GM23248 (cell line): ENCODE data around the gene TSC22D1. TPM values are rescaled to one million over a fixed set of nuclear protein-coding genes. Genes with fewer than 3 reads are reported as not detected.

Source experiments
- DNase-seq: peaks from one replicate; pipeline ENCODE4 v3.0.0-alpha.2; 2015
- H2AFZ ChIP-seq: fragments of 200-600 bp; sonication (generic); 2 replicates; pipeline ENCODE4 v1.6.1; 2016; ENCODE audit warnings: antibody characterized with exemption
- H3F3A ChIP-seq: fragments of 200-600 bp; sonication (generic); 2 replicates; pipeline ENCODE4 v1.6.1; 2016; ENCODE audit warnings: mild to moderate bottlenecking, antibody characterized with exemption, mixed run types; ENCODE audit not compliant: insufficient read depth
- H3K27ac ChIP-seq: fragments of 200-600 bp; sonication (generic); 2 replicates; pipeline ENCODE4 v1.5.1; 2016; ENCODE audit warnings: mild to moderate bottlenecking
- H3K27me3 ChIP-seq: fragments of 200-600 bp; sonication (generic); replicated peaks from 2 replicates; pipeline ENCODE4 v1.6.1; 2016; ENCODE audit warnings: mild to moderate bottlenecking; ENCODE audit not compliant: insufficient read depth
- H3K36me3 ChIP-seq: fragments of 200-600 bp; sonication (generic); 2 replicates; pipeline ENCODE4 v1.6.1; 2016; ENCODE audit warnings: low read depth, mild to moderate bottlenecking
- H3K4me1 ChIP-seq: fragments of 200-600 bp; sonication (generic); 2 replicates; pipeline ENCODE4 v1.6.1; 2016; ENCODE audit warnings: mild to moderate bottlenecking; ENCODE audit not compliant: insufficient read depth
- H3K4me2 ChIP-seq: fragments of 200-600 bp; sonication (generic); one replicate; pipeline ENCODE4 v1.6.1; 2016; ENCODE audit warnings: mild to moderate bottlenecking; ENCODE audit not compliant: unreplicated experiment
- H3K4me3 ChIP-seq: fragments of 200-600 bp; sonication (generic); 2 replicates; pipeline ENCODE4 v1.5.1; 2016; ENCODE audit warnings: mild to moderate bottlenecking
- H3K79me2 ChIP-seq: fragments of 200-600 bp; sonication (generic); 2 replicates; pipeline ENCODE4 v1.6.1; 2016; ENCODE audit warnings: mild to moderate bottlenecking; ENCODE audit not compliant: insufficient read depth
- H3K9ac ChIP-seq: fragments of 200-600 bp; sonication (generic); 2 replicates; pipeline ENCODE4 v1.6.1; 2016; ENCODE audit warnings: mild to moderate bottlenecking
- H3K9me2 ChIP-seq: fragments of 200-600 bp; sonication (generic); 2 replicates; pipeline ENCODE4 v1.6.1; 2016; ENCODE audit warnings: mixed run types, mild to moderate bottlenecking, moderate library complexity; ENCODE audit not compliant: insufficient read depth
- H3K9me3 ChIP-seq: fragments of 200-600 bp; sonication (generic); one replicate; pipeline ENCODE4 v1.6.1; 2017; ENCODE audit warnings: low read depth
- H4K20me1 ChIP-seq: fragments of 200-600 bp; sonication (generic); 2 replicates; pipeline ENCODE4 v1.6.0; 2016; ENCODE audit not compliant: insufficient read depth
- EZH2 ChIP-seq: fragments of 200-600 bp; sonication (generic); IDR thresholded peaks from 2 replicates; pipeline ENCODE4 v1.6.1; 2018; ENCODE audit warnings: antibody characterized with exemption, mild to moderate bottlenecking; ENCODE audit not compliant: insufficient read depth, poor library complexity, severe bottlenecking
- EZH2phosphoT487 ChIP-seq: fragments of 200-600 bp; sonication (generic); IDR thresholded peaks from 2 replicates; pipeline ENCODE4 v1.6.1; 2018; ENCODE audit warnings: antibody characterized with exemption, moderate library complexity, mild to moderate bottlenecking, low read depth; ENCODE audit not compliant: insufficient read depth
- WGBS, 2 experiments: methylation state at CpG; one replicate each; pipeline ENCODE4 v1.1.6; 2015 to 2017; ENCODE audit warnings: low lambda C conversion rate in 2 of 2, low coverage in 1 of 2; ENCODE audit errors: missing lambda C conversion rate in 2 of 2; 5-methylcytosine and 5-hydroxymethylcytosine counted together
- in situ Hi-C: fragments of 300-500 bp; cut with MboI; formaldehyde crosslinking; loops from 2 replicates; pipeline ENCODE4 v1.15.0; 2020
- polyA plus RNA-seq: library from polyadenylated mRNA; unstranded; fragments of >200 nt; fragmentation: Nextera tagmentation; extraction: Ambion mirVana; gene quantifications from 2 replicates; pipeline ENCODE4 v1.2.1, GENCODE V29; 2016
- total RNA-seq: library from RNA; depleted of rRNA; stranded (reverse); fragments of >200 nt; shearing (Covaris generic); gene quantifications from 2 replicates; pipeline ENCODE4 v1.2.3, GENCODE V29; 2014

TSC22D1 gene
- total and polyA plus RNA-seq, 2 experiments from 2014 or later = 31.3 to 60.6 TPM

DNA sequence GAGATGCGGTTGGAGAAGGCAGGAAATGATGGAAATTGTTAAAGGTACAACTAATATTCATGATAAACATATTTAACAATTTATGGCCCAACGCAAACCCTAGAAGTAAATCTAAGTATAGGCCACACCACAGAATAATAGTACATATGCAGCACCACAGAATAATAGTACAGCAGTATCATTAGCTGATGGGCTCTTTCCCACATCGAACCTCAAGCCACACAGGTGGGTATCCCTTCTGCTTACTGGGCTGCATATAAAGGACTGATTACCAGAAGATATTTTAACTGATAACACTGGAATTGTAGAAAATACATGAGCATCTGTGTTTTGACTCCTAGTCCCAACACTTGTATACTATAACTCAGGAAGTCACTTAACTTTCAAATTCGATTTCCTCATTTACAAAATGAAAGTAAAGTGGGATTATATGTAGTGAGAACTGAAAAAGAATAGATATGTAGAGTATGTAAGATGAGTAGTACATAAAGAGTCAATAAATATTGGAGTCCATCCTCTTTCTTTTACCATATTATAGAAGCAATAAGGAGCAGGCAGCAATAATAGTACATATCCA lies 91.5 kb downstream of the TSC22D1 start:
- Histone ChIP-seq H3K9me2 (no peaks in the 10 kb centered on the region), H3K27ac (no peak overlapping the region), H2AFZ (no peak overlapping the region), H3K9ac (peak overlapping the region; percentile 3; the same call in 1 of the 2 replicates), H3K9me3 (no peaks in the 10 kb centered on the region), H3K36me3 (peaks cover 6% of the 10 kb centered on the region; the same call in 1 of the 2 replicates), H3K4me3 (no peak overlapping the region), H3K27me3 (no peaks in the 10 kb centered on the region), H3K79me2 (peaks cover 83% of the 10 kb centered on the region), H4K20me1 (no peaks in the 10 kb centered on the region), H3F3A (peaks cover 5% of the 10 kb centered on the region; the same call in 1 of the 2 replicates), H3K4me1 (peaks cover 17% of the 10 kb centered on the region), H3K4me2 (no peak overlapping the region)
- in situ Hi-C loops = no loop called here
- DNase-seq = no peak
- TF ChIP-seq EZH2phosphoT487 (no peak), EZH2 (no peak)
- WGBS, 2 experiments = 69 to 84% methylated on average over 4 of the region's 4 CpGs

DNA sequence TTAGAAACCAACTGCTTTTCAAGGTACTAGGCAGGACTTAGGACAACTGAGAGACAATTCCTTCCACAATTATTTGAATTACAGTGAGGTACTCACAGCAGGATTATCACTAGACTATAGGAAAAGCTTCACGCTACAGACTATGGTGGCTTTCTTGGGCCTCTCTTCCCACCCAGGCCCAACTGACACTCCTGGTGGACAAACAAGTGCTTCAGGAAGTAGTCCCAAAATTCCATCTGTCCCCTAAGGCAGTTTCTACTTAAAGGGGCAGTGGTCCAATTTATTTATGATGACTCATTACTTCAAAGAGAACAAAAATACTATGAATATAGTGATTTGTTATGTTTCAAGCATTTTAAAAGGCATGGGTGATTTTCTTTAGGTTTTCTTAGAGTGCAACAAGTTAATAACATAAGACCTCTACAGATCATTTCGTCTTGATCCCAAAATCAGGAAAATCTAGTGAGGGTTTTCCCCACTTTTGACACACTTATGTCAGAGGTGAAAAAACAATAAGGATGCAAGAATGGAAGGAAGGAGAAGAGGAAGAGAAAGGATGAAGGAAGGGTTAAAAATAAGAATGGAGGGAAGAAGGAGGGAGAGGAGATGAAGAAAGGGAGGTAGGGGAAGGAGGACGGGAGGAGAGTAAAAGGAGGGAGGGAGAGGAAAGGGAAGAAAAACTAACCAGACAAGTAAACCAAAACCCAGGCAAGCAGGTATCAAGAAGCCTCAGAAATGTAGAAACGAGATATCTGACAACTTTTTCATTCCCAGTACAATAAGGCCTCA lies 101.8 kb downstream of the TSC22D1 start:
- in situ Hi-C loops = no loop called here
- DNase-seq = peak; percentile 21
- WGBS, 2 experiments = 94 to 98% methylated on average over 4 of the region's 4 CpGs

DNA sequence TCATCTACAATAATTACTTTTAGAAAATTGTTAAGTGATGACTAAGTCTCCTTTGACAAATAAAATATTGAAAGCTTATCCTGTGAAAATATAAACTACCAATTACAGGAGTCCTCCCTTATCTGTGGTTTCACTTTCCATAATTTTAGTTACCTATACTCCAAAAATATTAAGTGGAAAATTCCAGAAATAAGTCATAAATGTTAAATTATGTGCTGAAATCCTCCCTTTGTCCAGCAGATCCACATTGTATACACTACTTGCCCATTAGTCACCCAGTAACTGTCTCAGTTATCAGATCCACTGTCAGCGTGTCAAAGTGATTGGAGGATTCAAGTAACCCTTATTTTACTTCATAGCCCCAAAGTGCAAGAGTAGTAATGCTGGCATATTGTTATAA lies 104.4 kb downstream of the TSC22D1 start:
- Histone ChIP-seq H3K27me3 (no peaks in the 10 kb centered on the region), H3K36me3 (no peaks in the 10 kb centered on the region), H3K79me2 (peaks cover 62% of the 10 kb centered on the region), H3K4me1 (peaks cover 30% of the 10 kb centered on the region), H2AFZ (no peak overlapping the region), H4K20me1 (peaks cover 4% of the 10 kb centered on the region; the same call in 1 of the 2 replicates), H3K27ac (no peak overlapping the region), H3K9me3 (no peaks in the 10 kb centered on the region), H3F3A (peaks cover 25% of the 10 kb centered on the region), H3K9me2 (no peaks in the 10 kb centered on the region), H3K4me3 (peak overlapping the region; percentile 19; the same call in 1 of the 2 replicates), H3K4me2 (peak overlapping the region; percentile 58), H3K9ac (no peak overlapping the region)
- in situ Hi-C loops = no loop called here
- peak; percentile 59 for DNase-seq
- TF ChIP-seq EZH2phosphoT487 (no peak), EZH2 (no peak)
- 15 to 30% methylated on average over 1 of the region's 1 CpG for WGBS, 2 experiments

More for the DNA sequence above, 101.8 kb downstream of the TSC22D1 start:
- Histone ChIP-seq H2AFZ (no peak overlapping the region), H3K27me3 (no peaks in the 10 kb centered on the region), H3K4me1 (peaks cover 30% of the 10 kb centered on the region), H4K20me1 (peaks cover 4% of the 10 kb centered on the region; the same call in 1 of the 2 replicates), H3K9me3 (no peaks in the 10 kb centered on the region), H3K9ac (no peak overlapping the region), H3K4me3 (no peak overlapping the region), H3K9me2 (no peaks in the 10 kb centered on the region), H3K27ac (no peak overlapping the region), H3K79me2 (peaks cover 57% of the 10 kb centered on the region), H3K4me2 (no peak overlapping the region), H3F3A (peaks cover 25% of the 10 kb centered on the region), H3K36me3 (no peaks in the 10 kb centered on the region)
- no peak for TF ChIP-seq EZH2
- no peak for TF ChIP-seq EZH2phosphoT487

DNA sequence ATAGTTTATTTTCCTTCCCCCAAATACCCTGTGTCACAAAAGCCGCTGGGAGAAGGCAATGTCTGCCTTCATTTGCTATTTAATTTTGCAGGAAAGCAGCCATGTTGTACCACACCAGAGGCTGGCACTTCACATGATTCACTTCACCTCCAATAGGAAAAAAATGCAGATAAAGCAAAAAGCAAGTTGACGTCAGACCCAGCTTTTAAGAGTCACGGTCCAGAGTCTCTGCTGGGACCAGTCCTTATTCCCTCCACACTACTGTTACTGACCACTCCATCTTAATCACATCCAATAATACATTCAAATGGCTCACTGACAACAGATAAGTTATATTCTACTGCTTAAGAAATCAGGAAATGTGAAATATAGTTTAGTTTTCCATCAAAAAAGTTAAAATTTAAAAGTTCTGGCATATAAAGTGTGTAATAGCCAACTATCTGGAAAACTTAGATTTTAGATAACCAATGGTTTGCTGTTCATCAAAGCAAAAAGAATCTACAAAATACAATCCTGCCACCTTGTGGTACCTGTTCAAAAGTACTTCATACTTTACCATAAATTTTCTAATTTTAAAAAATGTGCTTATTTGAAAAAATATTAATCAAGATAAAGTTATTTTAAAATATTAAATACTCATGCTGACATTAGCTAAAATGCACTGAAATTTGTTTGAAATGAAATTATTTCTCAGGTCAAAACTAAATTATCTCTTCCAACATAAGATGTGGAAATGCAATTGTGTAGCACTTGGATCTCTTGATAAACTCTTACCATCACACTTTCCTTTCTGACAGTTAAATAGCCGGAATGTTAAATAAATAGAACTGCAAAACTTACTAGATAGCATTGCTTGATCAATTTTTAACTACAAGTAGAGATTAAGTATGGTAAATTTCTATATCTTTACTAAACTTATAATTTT lies 105.2 kb downstream of the TSC22D1 start:
- 50 to 63% methylated on average over 4 of the region's 4 CpGs for WGBS, 2 experiments
- peak overlapping the region; percentile 58 for H3K4me2 ChIP-seq

More for the DNA sequence above, 105.2 kb downstream of the TSC22D1 start:
- in situ Hi-C loops = no loop called here
- Histone ChIP-seq H3K27ac (no peak overlapping the region), H3F3A (peaks cover 25% of the 10 kb centered on the region), H3K9ac (no peak overlapping the region), H3K36me3 (no peaks in the 10 kb centered on the region), H3K27me3 (no peaks in the 10 kb centered on the region), H3K9me2 (no peaks in the 10 kb centered on the region), H3K4me1 (peaks cover 30% of the 10 kb centered on the region), H2AFZ (no peak overlapping the region), H3K4me3 (peak overlapping the region; percentile 19; the same call in 1 of the 2 replicates), H4K20me1 (peaks cover 4% of the 10 kb centered on the region; the same call in 1 of the 2 replicates), H3K79me2 (peaks cover 66% of the 10 kb centered on the region), H3K9me3 (no peaks in the 10 kb centered on the region)
- TF ChIP-seq EZH2 (no peak), EZH2phosphoT487 (no peak)
- DNase-seq = peak; percentile 52
